ENCODE data around the gene BCL2L2. TPM values are rescaled to one million over a fixed set of nuclear protein-coding genes. Genes with fewer than 3 reads are reported as not detected.
"Not testable (repeated sequence)": the region's sequence is repeated elsewhere in the genome, so short reads cannot be mapped to it uniquely, and the experiment has no call there.

BCL2L2 gene
- total and polyA plus RNA-seq, 12 donors, result 16.8 to 44.9 (median 36.4) TPM

- no peaks in the 10 kb centered on the region for H3K36me3 ChIP-seq
- TF ChIP-seq CTCF (IDR thresholded peaks at IDR 0.05), result no peak
- no peaks in the 10 kb centered on the region for H3K27me3 ChIP-seq
- ATAC-seq (no peak), DNase-seq (no peak)
- WGBS, 2 donors, result 91 to 93% methylated on average over 7 of the region's 7 CpGs
- H3K4me1 ChIP-seq, result no peaks in the 10 kb centered on the region
- intact Hi-C loops (cut with DNase I), result loop anchor here in 5 of 10 donors (5.0 to 10.0 kb wide), 5 partner anchors 66 to 296 kb away; partner anchors contain the start of genes CMTM5 (in 3 of the 5), IL25 (in 2 of the 5) and AP1G2 (in 1 of the 5)
- no peak overlapping the region for H3K27ac ChIP-seq
- no peaks in the 10 kb centered on the region for H3K9me3 ChIP-seq
- H3K4me3 ChIP-seq, result no peak overlapping the region
Measured at GRCh38 chr14:23269193-23269592, 37.4 kb upstream of the BCL2L2 start.

GRCh38 chr14:23275412-23275811 lies 31.2 kb upstream of the BCL2L2 start:
- Histone ChIP-seq H3K36me3 (peaks cover 0 to 21% (median 0%) of the 10 kb centered on the region in 9 donors), H3K27ac (no peak overlapping the region), H3K9me3 (no peaks in the 10 kb centered on the region), H3K4me3 (no peak overlapping the region), H3K27me3 (no peaks in the 10 kb centered on the region), H3K4me1 (peaks cover 0 to 9% (median 0%) of the 10 kb centered on the region in 9 donors)
- no peak for ATAC-seq
- intact Hi-C loops (cut with DNase I), result no loop called here
- 89 to 90% methylated on average over 2 of the region's 2 CpGs for WGBS, 2 donors
- DNase-seq, result no peak
- no peak for TF ChIP-seq CTCF (IDR thresholded peaks at IDR 0.05)

- no peak for TF ChIP-seq CTCF (IDR thresholded peaks at IDR 0.05)
- Histone ChIP-seq H3K4me3 (no peak overlapping the region), H3K36me3 (peaks cover 0 to 30% (median 4%) of the 10 kb centered on the region in 9 donors), H3K4me1 (peaks cover 0 to 9% (median 0%) of the 10 kb centered on the region in 9 donors), H3K9me3 (no peaks in the 10 kb centered on the region), H3K27me3 (no peaks in the 10 kb centered on the region), H3K27ac (no peak overlapping the region)
- 86 to 88% methylated on average over 3 of the region's 3 CpGs for WGBS, 2 donors
- ATAC-seq (no peak), DNase-seq (no peak)
- intact Hi-C loops (cut with DNase I), result no loop called here
Measured at GRCh38 chr14:23277189-23277588, 29.4 kb upstream of the BCL2L2 start.

GRCh38 chr14:23277928-23278327 lies 28.7 kb upstream of the BCL2L2 start:
- ATAC-seq; H3K27ac ChIP-seq; H3K4me3 ChIP-seq; DNase-seq; H3K27me3 ChIP-seq; intact Hi-C loops (cut with DNase I); H3K9me3 ChIP-seq: not testable (repeated sequence)
- WGBS, 2 donors, result 95 to 99% methylated on average over 6 of the region's 6 CpGs
- Histone ChIP-seq H3K36me3 (peaks cover 0 to 34% (median 4%) of the 10 kb centered on the region in 9 donors), H3K4me1 (peaks cover 0 to 12% (median 0%) of the 10 kb centered on the region in 9 donors)

- Histone ChIP-seq H3K36me3 (peaks cover 0 to 22% (median under 1%) of the 10 kb centered on the region in 9 donors), H3K4me3 (no peak overlapping the region), H3K27me3 (no peaks in the 10 kb centered on the region), H3K27ac (no peak overlapping the region), H3K9me3 (no peaks in the 10 kb centered on the region), H3K4me1 (peaks cover 0 to 30% (median 17%) of the 10 kb centered on the region in 9 donors)
- no peak for DNase-seq
- no peak for ATAC-seq
- TF ChIP-seq CTCF (IDR thresholded peaks at IDR 0.05), result no peak
- WGBS, 2 donors, result 93 to 94% methylated on average over 6 of the region's 6 CpGs
- intact Hi-C loops (cut with DNase I), result no loop called here
Measured at GRCh38 chr14:23281247-23281646, 25.4 kb upstream of the BCL2L2 start.
